Measurements from ENCODE around the gene ZNF236.

Gene ZNF236

GRCh38 chr18:76985951-76986236, 163.5 kb downstream of the ZNF236 start:
- Histone ChIP-seq H3K4me1 (ENCODE audit: insufficient read depth, low read length, severe bottlenecking) (peaks cover 60% of the 10 kb centered on the region), H4K20me1 (ENCODE audit: insufficient read depth, low read length) (no peaks in the 10 kb centered on the region), H3K9me2 (ENCODE audit: low read depth, low read length) (no peaks in the 10 kb centered on the region), H3K79me2 (ENCODE audit: insufficient read depth, low read length) (no peaks in the 10 kb centered on the region), H3F3A (ENCODE audit: insufficient read depth, low read length) (no peaks in the 10 kb centered on the region), H3K27me3 (ENCODE audit: insufficient read depth, low read length) (no peaks in the 10 kb centered on the region), H3K36me3 (ENCODE audit: insufficient read depth, low read length) (peaks cover 49% of the 10 kb centered on the region), H3K9ac (ENCODE audit: low read length) (no peak overlapping the region), H3K27ac (ENCODE audit: low read depth, low read length, poor library complexity, severe bottlenecking) (no peak overlapping the region), H3K4me3 (ENCODE audit: low read depth, low read length, poor library complexity, severe bottlenecking) (no peak overlapping the region), H3K9me3 (ENCODE audit: low read length) (no peaks in the 10 kb centered on the region), H3K4me2 (ENCODE audit: low read length) (no peak overlapping the region), H2AFZ (ENCODE audit: low read length) (no peak overlapping the region)
- TF ChIP-seq EZH2 (IDR thresholded peaks at IDR 0.05; ENCODE audit: borderline replicate concordance, low read length) = no peak
- no peak for TF ChIP-seq CTCF (IDR thresholded peaks at IDR 0.05; ENCODE audit: low read length)

- Histone ChIP-seq H3K9me3 (ENCODE audit: low read length) (no peaks in the 10 kb centered on the region), H4K20me1 (ENCODE audit: insufficient read depth, low read length) (no peaks in the 10 kb centered on the region), H3K4me1 (ENCODE audit: insufficient read depth, low read length, severe bottlenecking) (peaks cover 60% of the 10 kb centered on the region), H3K9me2 (ENCODE audit: low read depth, low read length) (no peaks in the 10 kb centered on the region), H3K36me3 (ENCODE audit: insufficient read depth, low read length) (peaks cover 48% of the 10 kb centered on the region), H3K4me3 (ENCODE audit: low read depth, low read length, poor library complexity, severe bottlenecking) (no peak overlapping the region), H3K79me2 (ENCODE audit: insufficient read depth, low read length) (no peaks in the 10 kb centered on the region), H3K27me3 (ENCODE audit: insufficient read depth, low read length) (no peaks in the 10 kb centered on the region), H3K27ac (ENCODE audit: low read depth, low read length, poor library complexity, severe bottlenecking) (no peak overlapping the region), H3K4me2 (ENCODE audit: low read length) (no peak overlapping the region), H3F3A (ENCODE audit: insufficient read depth, low read length) (no peaks in the 10 kb centered on the region), H2AFZ (ENCODE audit: low read length) (no peak overlapping the region), H3K9ac (ENCODE audit: low read length) (no peak overlapping the region)
- TF ChIP-seq EZH2 (IDR thresholded peaks at IDR 0.05; ENCODE audit: borderline replicate concordance, low read length) (no peak), CTCF (IDR thresholded peaks at IDR 0.05; ENCODE audit: low read length) (no peak)
Observed at GRCh38 chr18:76986406-76986805, 164.0 kb downstream of the ZNF236 start.

- no peaks in the 10 kb centered on the region for H3F3A ChIP-seq (ENCODE audit: insufficient read depth, low read length)
- H3K9ac ChIP-seq (ENCODE audit: low read length) = no peak overlapping the region
- no peaks in the 10 kb centered on the region for H3K79me2 ChIP-seq (ENCODE audit: insufficient read depth, low read length)
- no peak overlapping the region; the same call in 1 of the 2 replicates for H3K4me2 ChIP-seq (ENCODE audit: low read length)
- H2AFZ ChIP-seq (ENCODE audit: low read length) = no peak overlapping the region
- peaks cover 32% of the 10 kb centered on the region for H3K36me3 ChIP-seq (ENCODE audit: insufficient read depth, low read length)
- H3K27me3 ChIP-seq (ENCODE audit: insufficient read depth, low read length) = no peaks in the 10 kb centered on the region
- no peaks in the 10 kb centered on the region for H4K20me1 ChIP-seq (ENCODE audit: insufficient read depth, low read length)
- no peaks in the 10 kb centered on the region for H3K9me3 ChIP-seq (ENCODE audit: low read length)
- no peaks in the 10 kb centered on the region for H3K9me2 ChIP-seq (ENCODE audit: low read depth, low read length)
- no peak overlapping the region for H3K27ac ChIP-seq (ENCODE audit: low read depth, low read length, poor library complexity, severe bottlenecking)
- peaks cover 45% of the 10 kb centered on the region for H3K4me1 ChIP-seq (ENCODE audit: insufficient read depth, low read length, severe bottlenecking)
- H3K4me3 ChIP-seq (ENCODE audit: low read depth, low read length, poor library complexity, severe bottlenecking) = no peak overlapping the region
- no peak for TF ChIP-seq CTCF (IDR thresholded peaks at IDR 0.05; ENCODE audit: low read length)
- TF ChIP-seq EZH2 (IDR thresholded peaks at IDR 0.05; ENCODE audit: borderline replicate concordance, low read length) = no peak
Observed at GRCh38 chr18:76988031-76988826, 165.9 kb downstream of the ZNF236 start.
